Duodenal mucosa (tissue), 2 donors: Measurements from ENCODE around the gene RCOR3.
A peak's percentile ranks its signal among the peaks of the same experiment; 100 is the strongest.

Experiments used
- H3K27ac ChIP-seq: one replicate; pipeline ENCODE4 v1.7.0; 2013; ENCODE audit warnings: low read depth, low read length
- H3K27me3 ChIP-seq, 2 donors: one replicate each; pipeline ENCODE4 v1.7.0; 2013; ENCODE audit warnings: low read length in 2 of 2, control low read depth in 1 of 2; ENCODE audit not compliant: insufficient read depth in 2 of 2, control insufficient read depth in 1 of 2
- H3K36me3 ChIP-seq, 2 donors: one replicate each; pipeline ENCODE4 v1.7.0; 2013; ENCODE audit warnings: low read length in 2 of 2, control low read depth in 1 of 2; ENCODE audit not compliant: insufficient read depth in 2 of 2, control insufficient read depth in 1 of 2
- H3K4me1 ChIP-seq, 2 donors: one replicate each; pipeline ENCODE4 v1.7.0; 2013; ENCODE audit warnings: low read length in 2 of 2, control low read depth in 1 of 2; ENCODE audit not compliant: insufficient read depth in 2 of 2, control insufficient read depth in 1 of 2
- H3K4me3 ChIP-seq, 2 donors: one replicate each; pipeline ENCODE4 v1.7.0; 2013; ENCODE audit warnings: low read length in 2 of 2, low read depth in 1 of 2
- H3K9ac ChIP-seq, 2 donors: one replicate each; pipeline ENCODE4 v1.7.0; 2013; ENCODE audit warnings: low read length in 2 of 2, low read depth in 1 of 2
- H3K9me3 ChIP-seq, 2 donors: one replicate each; pipeline ENCODE4 v1.7.0; 2013; ENCODE audit warnings: low read length in 2 of 2, control low read depth in 1 of 2; ENCODE audit not compliant: control insufficient read depth in 1 of 2

RCOR3 gene

DNA sequence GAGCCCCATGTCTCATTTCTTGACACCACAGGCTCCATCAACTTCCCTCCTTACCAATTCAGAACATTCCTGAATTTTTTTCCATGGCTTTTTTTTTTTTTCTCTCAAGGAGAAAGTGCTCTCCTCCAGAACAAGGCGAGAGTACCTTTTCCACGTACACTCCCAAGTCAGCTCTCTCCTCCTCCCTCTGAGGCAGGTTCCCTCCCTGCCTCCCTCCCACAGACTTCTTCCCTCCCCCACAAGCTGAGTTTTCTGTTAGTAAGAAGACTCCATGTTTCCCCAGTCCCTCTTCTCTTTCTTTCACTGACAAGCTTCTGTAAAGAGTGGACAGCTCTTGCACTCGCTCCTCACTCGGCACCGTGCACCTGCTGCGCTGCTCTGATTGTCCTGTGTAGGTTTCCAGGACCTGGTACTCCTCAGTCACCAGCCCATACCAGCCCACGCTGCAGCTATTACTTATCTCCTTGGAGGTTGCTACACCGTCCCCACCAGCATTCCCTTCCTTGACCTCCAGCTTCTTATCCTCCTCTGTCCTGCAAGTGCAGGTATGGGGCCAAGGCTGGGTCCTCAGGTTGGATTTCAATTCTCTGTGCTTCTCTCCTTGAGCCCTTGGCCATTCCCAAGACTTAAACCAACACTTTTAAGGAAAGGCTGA, 71.2 kb downstream of the RCOR3 start:
- H3K9me3 ChIP-seq, result no peaks in the 10 kb centered on the region
- no peak overlapping the region for H3K9ac ChIP-seq
- H3K27me3 ChIP-seq, result no peaks in the 10 kb centered on the region
- peaks cover 53 to 56% of the 10 kb centered on the region in 2 donors for H3K4me1 ChIP-seq
- H3K36me3 ChIP-seq, result no peaks in the 10 kb centered on the region
- no peak overlapping the region for H3K27ac ChIP-seq
- no peak overlapping the region for H3K4me3 ChIP-seq

DNA sequence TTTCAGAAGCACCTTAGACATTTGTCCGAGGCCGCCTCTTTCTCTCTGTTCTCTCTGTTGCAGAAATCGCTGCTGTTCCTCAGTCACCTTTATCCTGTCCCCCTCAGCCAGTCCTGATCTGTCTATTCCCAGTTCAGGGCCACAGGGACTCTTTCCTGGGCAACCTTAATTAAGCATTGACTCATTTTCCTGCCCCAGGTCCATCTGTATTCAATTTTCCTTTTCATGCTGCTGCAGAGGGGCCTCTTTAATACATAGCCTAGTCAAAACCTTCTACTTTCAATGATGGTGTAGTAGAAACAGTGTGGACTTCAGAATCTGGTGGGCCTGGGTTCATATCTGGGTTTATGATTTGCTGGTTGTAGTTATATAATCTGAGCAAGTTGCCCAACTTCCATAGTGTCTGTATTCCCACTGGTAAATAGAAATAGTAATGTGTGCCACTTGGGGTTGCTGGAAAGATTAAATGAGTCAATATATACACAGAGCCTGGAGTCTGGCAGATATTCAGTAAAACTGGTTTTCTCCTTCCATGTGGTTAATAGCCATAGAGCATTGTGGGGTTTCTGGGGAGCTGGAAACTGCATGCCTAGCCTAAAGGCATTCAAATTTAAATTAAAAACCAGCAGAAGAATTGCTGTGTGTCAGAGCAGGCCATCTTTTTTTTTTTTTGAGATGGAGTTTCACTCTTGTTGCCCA, 72.0 kb downstream of the RCOR3 start:
- no peak overlapping the region for H3K9ac ChIP-seq
- no peaks in the 10 kb centered on the region for H3K36me3 ChIP-seq
- H3K9me3 ChIP-seq, result no peaks in the 10 kb centered on the region
- peaks cover 59 to 62% of the 10 kb centered on the region in 2 donors for H3K4me1 ChIP-seq
- H3K27me3 ChIP-seq, result no peaks in the 10 kb centered on the region
- H3K4me3 ChIP-seq, result no peak overlapping the region
- H3K27ac ChIP-seq, result no peak overlapping the region

DNA sequence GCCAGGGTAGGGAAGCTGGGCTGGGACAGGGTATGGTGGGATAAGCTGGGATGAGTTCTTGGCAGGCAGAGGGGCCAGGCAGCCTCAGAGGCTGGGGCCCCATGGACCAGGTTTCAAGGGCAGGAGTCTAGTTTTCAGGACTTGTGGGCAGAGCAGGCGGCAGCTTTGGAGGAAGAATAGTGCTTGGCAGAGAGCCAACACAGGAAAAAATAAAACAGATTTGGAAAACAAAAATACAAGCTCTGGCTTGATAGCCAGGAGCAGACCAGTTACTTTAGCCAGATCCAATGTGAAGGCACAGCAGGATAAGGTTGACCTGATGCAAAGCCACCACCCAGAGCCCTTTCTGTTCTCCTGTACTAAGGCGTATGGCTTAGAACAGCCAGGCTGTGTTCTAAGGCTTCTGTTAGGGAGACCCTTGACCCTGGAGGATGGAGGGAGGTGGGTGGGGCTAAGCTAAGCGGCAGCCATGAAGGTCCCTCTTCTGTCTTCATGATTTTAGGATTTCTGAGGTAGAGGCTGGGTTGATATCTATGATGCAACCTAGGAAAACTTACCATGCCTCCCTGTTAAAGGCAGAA, 73.0 kb downstream of the RCOR3 start:
- H3K27me3 ChIP-seq, result no peaks in the 10 kb centered on the region
- H3K4me3 ChIP-seq, result no peak overlapping the region
- no peaks in the 10 kb centered on the region for H3K36me3 ChIP-seq
- H3K27ac ChIP-seq, result no peak overlapping the region
- H3K9me3 ChIP-seq, result no peaks in the 10 kb centered on the region
- H3K9ac ChIP-seq, result no peak overlapping the region
- H3K4me1 ChIP-seq, result peaks cover 65 to 66% of the 10 kb centered on the region in 2 donors

DNA sequence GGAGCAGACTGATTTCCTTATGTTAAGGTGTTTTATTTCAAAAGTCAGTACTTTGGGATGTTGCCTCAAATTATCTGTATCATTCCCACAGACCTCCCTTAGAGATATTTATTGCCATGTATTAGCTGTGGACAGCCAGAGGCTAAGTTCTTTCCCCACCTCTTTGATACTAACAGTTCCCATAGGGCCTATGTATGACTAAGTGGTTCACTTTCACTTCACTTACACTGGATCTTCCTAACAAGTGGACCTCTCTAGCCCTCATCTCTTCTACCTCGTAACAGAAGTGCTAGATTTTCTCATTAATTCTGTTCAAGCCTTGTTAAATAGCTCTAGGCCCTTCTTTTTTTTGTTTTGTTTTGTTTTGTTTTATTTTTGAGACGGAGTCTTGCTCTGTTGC, 73.7 kb downstream of the RCOR3 start:
- Histone ChIP-seq H3K4me3 (no peak overlapping the region), H3K27me3 (no peaks in the 10 kb centered on the region), H3K4me1 (peaks cover 65 to 67% of the 10 kb centered on the region in 2 donors), H3K9me3 (no peaks in the 10 kb centered on the region), H3K27ac (no peak overlapping the region), H3K9ac (no peak overlapping the region), H3K36me3 (no peaks in the 10 kb centered on the region)

DNA sequence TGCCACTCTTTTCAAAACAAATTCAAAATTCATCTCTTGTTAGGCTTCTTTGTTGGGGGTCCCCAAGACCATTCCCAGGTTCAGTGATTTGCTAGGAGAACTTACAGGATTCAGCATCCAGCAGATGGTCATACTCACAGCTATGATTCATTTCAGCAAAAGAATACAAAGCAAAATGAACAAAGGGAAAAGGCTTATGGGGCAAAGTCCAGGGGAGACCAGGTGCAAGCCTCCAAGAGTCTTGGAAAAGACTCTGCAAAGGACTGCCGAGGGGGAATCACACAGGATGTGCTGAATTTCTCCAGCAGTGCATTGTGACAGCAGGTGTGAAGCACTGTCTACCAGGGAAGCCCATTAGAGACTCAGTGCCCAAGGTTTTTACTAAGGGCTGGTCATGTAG, 74.7 kb downstream of the RCOR3 start:
- Histone ChIP-seq H3K36me3 (no peaks in the 10 kb centered on the region), H3K9ac (no peak overlapping the region), H3K4me3 (no peak overlapping the region), H3K27ac (no peak overlapping the region), H3K27me3 (no peaks in the 10 kb centered on the region), H3K9me3 (no peaks in the 10 kb centered on the region), H3K4me1 (peaks cover 57 to 62% of the 10 kb centered on the region in 2 donors)

DNA sequence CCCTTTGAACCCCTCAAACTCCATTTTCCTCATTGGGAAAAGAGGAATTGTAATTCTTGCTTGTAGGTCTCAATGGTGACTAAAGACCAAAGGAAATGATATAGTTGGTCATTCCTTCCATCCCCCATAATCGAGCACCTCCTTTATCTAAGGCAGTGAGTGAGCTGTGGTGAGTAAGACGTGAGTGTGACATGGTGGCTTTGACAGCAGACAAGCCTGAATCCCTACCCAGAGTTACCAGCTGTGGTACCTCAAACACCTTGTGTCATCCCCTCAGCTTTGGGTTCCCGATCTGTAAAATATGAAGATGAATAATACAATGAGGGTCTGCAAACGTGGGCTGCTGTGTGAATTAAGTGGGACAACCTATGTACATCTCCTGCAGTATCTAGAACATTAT, 75.8 kb downstream of the RCOR3 start:
- H3K9ac ChIP-seq, result no peak overlapping the region
- no peak overlapping the region for H3K27ac ChIP-seq
- no peaks in the 10 kb centered on the region for H3K27me3 ChIP-seq
- H3K4me3 ChIP-seq, result no peak overlapping the region
- no peaks in the 10 kb centered on the region for H3K9me3 ChIP-seq
- no peaks in the 10 kb centered on the region for H3K36me3 ChIP-seq
- peaks cover 58 to 61% of the 10 kb centered on the region in 2 donors for H3K4me1 ChIP-seq

DNA sequence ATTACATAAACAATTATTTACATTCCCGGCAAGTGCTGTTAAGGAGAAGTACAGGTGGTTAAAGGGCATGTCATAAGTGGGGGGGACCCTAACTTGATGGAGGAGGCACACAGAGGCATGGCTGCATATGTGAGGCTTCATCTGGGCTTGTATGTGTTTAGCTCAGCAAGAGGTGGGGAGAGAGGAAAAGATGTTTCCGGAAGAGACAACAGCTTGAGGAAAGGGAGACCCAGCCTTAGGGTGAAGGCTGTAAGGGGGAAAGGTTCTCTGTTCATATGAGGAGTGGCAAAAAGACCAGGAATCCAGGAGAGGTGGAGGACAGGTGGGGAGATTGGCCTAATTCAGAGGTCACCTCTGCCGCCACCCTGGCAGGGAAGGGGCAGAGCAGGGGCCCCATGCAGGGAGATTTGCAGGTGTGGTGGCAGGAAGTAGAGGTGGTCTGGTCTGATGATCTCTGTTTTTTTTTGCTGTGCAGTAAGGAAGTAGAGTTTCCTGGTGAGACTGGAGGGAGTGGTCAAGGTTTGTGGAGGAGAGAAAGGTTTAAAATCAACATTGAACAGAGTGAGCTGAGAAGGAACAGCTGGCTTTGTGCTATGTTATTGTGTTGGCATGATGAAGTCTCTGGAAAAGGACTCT, 76.5 kb downstream of the RCOR3 start:
- Histone ChIP-seq H3K27me3 (no peaks in the 10 kb centered on the region), H3K9ac (peak overlapping the region; percentile 15 to 20), H3K27ac (no peak overlapping the region), H3K4me3 (peak overlapping the region; percentile 1 to 44), H3K9me3 (no peaks in the 10 kb centered on the region), H3K4me1 (peaks cover 53 to 56% of the 10 kb centered on the region in 2 donors), H3K36me3 (no peaks in the 10 kb centered on the region)

DNA sequence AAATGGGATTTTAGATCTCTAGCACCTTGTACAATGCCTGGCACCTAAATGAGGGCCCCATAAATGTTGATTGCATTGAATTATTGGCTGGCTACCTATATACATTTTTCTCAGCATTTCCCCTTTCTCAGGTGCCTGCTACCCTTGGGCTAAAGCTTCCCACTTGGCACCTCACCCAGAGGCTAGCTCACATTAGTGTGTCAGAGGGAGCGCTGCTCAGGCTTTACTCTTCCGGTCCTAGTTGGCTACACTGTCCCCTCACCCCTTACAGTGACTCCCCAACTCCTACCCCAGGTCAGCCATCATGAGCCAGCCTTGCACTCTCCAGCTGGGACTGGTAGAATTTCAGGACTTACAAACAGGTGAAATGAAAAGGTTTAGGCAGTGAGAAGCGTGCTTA, 77.0 kb downstream of the RCOR3 start:
- Histone ChIP-seq H3K36me3 (no peaks in the 10 kb centered on the region), H3K27ac (no peak overlapping the region), H3K9ac (no peak overlapping the region), H3K27me3 (no peaks in the 10 kb centered on the region), H3K9me3 (no peaks in the 10 kb centered on the region), H3K4me1 (peaks cover 54 to 57% of the 10 kb centered on the region in 2 donors), H3K4me3 (peak overlapping the region; percentile 1 to 29)

DNA sequence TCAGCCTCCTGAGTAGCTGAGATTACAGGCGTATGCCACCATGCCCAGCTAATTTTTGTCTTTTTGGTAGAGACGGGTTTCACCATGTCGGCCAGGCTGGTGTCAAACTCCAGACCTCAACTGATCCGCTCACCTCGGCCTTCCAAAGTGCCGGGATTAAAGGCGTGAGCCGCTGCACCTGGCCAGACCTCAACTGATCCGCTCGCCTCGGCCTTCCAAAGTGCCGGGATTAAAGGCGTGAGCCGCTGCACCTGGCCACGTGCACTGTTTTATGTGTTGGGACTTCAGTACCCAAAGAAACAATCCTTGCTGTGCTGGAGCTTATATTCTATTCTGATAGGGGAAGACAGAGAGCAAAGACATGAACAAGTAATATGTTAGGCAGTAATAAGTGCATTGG, 77.6 kb downstream of the RCOR3 start:
- no peaks in the 10 kb centered on the region for H3K27me3 ChIP-seq
- H3K4me3 ChIP-seq, result no peak overlapping the region
- peaks cover 53 to 61% of the 10 kb centered on the region in 2 donors for H3K4me1 ChIP-seq
- H3K9me3 ChIP-seq, result no peaks in the 10 kb centered on the region
- no peaks in the 10 kb centered on the region for H3K36me3 ChIP-seq
- no peak overlapping the region for H3K9ac ChIP-seq
- H3K27ac ChIP-seq, result no peak overlapping the region
